GM19397 (cell line): ENCODE results near the gene SUPV3L1.
"Not testable (repeated sequence)": the region's sequence is repeated elsewhere in the genome, so short reads cannot be mapped to it uniquely, and the experiment has no call there.

ENCODE experiments used
- ATAC-seq: cut with Tn5 transposase; IDR thresholded peaks from one replicate; pipeline ENCODE4 v1.9.1; 2021; ENCODE audit warnings: mild to moderate bottlenecking, moderate library complexity; ENCODE audit not compliant: unreplicated experiment

The SUPV3L1 gene

DNA sequence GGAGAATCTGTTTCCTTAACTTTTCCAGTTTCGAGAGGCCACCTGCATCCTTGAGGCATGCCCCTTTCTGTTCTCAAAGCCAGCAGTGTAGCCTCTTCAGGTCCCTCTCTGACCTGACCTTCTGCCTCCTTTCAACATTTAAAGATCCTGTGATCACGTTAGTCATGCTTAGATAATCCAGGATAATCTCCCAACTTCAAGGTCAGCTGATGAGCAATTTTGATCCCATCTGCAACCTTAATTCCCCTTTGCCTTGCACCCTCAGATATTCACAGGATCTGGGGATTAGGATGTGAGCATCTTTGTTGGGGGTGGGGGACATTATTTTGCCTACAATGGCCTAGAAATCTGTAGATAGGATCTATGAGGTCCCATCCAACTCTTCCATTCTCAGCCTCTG, 48.1 kb downstream of the SUPV3L1 start:
- ATAC-seq, result no peak

DNA sequence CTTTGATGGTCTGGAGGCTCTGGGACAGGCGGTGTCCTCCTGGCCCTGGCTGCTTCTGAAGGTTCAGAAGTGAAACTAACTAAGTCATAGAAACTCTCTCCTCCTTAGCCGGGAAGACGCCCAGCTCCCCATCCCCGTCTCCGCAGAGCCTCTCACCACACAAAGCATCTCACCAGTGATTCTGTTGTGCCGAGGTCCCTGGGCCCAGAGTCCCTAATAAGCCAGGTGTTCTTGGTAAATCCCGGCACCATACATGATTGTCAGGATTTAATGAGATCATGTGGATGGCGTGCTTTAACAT, 49.5 kb downstream of the SUPV3L1 start:
- ATAC-seq, result no peak

GRCh38 chr10:69230128-69230527, 50.1 kb downstream of the SUPV3L1 start:
- ATAC-seq, result no peak

DNA sequence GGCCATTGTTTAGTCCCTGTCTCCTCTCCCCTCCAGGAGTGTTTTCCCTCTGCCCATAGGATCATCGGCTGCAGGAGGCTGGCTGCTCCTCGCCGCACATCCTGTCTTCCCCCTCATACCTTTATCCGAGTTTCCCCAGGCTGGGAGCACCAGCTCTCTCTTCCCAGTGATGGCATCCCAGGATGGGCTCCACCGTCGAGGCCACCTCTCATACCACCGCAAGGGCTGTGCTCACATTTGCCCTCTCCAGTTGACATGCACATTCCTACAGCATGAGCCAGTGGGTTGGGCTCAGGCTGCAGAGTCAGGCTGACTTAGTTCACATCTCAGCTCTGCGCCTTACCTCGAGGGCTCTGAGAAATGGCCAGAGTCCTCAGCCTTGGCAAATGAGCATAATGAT, 52.2 kb downstream of the SUPV3L1 start:
- ATAC-seq, result no peak

GRCh38 chr10:69232736-69233480, 52.9 kb downstream of the SUPV3L1 start:
- no peak for ATAC-seq

GRCh38 chr10:69234447-69234846, 54.4 kb downstream of the SUPV3L1 start:
- ATAC-seq, result no peak

DNA sequence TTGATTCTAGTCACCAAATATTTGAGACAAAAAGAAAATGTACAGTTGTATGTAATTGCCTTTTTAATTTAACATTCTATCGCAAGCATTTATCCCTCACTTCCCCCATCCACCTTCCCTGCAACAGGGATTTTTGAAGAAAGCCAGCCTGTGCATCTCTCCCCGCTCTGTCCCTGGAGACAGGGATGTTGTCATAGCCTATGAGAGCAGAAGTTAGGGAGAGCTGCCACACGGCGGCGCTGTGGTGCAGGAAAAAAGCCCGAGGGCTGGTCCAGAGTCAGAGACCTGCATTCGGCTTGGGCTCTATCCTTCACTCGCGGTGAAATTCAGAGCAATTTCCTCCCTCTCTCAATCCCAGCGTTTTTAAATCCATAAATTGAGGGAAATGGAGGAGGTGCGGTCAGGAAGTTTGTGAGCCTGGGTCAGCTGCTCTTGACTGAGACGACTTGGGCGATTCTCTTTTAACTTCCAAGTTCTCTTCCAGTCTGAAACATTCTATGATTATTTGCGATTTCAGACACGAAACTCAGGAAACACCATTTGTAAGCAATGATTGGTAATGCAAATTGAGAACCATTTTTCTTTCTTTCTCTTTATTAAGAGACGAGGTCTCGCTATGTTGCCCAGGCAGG, 57.6 kb downstream of the SUPV3L1 start:
- ATAC-seq, result no peak

- ATAC-seq, result no peak
Measured at GRCh38 chr10:69239136-69239535, 59.1 kb downstream of the SUPV3L1 start.

GRCh38 chr10:69239816-69240434, 59.9 kb downstream of the SUPV3L1 start:
- no peak for ATAC-seq

GRCh38 chr10:69240455-69240854, 60.4 kb downstream of the SUPV3L1 start:
- ATAC-seq, result no peak

DNA sequence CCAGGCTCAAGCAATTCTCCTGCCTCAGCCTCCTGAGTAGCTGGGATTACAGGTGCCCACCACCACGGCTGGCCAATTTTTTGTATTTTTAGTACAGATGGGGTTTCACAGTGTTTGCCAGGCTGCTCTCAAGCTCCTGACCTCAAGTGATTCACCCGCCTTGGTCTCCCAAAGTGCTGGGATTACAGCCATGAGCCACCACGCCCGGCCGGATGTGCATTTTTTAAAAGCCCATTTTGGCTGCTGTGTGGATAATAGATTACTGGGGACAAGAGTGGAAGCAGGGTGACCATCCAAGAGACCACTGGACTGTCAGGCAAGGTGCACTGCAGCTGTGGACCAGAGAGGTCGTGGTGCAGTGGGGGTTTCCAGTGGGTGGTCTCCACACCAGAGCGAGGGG, 61.5 kb downstream of the SUPV3L1 start:
- no peak for ATAC-seq

DNA sequence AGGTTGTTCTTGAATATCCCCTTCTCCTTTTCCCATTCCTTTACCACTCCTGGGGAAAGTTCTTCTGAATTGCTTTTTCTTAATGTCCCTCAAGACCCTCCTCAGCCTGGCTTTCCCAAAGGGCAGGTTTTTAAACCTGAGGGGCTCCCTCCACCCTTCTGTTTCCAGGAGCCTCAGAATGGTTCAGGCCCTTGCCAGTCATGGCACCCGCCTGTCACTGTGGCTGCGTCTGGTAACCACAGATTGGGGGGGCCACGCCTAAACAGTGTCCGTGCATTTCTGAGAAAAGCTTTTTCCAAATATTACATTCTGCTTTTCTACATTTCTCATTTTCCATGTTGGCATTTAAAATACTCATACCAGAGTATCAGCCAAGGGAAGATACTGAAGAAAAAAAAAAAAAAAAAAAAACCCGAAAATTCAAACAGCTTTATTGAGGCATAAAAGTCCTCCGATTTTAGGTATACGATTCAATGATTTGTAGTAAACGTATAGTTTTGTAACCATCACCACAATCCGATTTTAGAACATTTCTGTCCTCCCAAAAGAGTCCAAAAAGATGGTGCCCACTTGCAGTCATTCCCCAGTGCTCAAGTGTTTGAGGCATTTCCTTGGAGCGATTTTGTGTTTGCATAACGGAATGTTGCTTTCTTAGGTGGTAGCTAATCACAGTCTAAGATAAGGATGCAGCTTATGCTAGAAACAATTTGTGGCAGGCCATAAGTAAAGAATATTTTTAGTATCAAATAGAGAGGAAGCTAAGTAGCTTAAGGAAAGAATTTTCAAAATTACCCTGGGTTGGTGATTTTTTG, 62.2 kb downstream of the SUPV3L1 start:
- ATAC-seq, result no peak

GRCh38 chr10:69242852-69243212, 62.8 kb downstream of the SUPV3L1 start:
- ATAC-seq, result no peak

- ATAC-seq, result no peak
Measured at GRCh38 chr10:69243817-69244216, 63.8 kb downstream of the SUPV3L1 start.

DNA sequence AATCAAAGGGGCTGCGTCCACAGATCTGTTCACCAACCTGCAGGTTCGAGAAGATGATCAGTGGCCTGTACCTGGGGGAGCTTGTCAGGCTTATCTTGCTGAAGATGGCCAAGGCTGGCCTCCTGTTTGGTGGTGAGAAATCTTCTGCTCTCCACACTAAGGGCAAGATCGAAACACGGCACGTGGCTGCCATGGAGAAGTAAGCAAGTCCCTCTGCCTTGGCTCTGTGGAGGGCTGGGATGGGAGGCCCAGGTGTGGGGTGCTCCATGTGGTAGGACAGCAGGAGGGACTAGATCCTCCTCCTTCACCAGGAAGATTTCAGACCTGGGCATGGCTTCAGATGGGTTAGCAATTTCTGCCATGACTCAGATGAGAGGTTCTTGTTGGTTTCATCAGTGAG, 66.0 kb downstream of the SUPV3L1 start:
- no peak for ATAC-seq

DNA sequence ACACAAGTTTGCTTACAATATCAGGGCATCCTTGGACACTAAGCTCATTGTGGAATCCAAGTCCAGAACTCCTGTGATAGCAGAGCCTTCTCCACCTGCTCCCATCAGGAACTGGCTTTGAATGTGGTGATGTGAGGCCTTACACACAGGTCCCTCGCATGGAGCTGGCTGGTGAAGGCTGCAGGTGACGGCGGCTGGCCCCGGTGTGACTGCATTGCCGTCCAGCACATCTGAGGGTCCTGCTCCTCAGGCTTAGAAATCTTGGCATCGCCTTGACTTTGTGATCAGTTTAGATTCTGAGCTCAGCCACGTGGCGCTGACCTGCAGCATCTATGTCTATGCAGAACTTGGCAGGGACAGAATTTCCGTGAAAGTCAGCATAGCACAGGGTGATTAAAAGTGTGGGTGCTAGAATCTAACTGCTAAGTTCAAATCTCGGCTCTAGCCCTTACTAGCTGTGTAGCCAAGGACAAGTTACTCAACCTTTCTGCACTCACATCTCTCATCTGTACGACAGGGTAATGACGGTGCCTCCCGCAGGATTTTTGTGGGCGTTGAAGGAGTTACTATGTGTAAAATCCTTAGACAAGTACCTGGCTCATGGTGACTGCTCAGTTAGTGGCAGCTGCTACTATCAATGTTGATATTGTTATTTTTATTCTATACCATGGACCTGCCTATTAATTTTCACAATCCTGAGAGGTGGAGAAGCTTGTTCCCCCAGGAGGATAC, 66.7 kb downstream of the SUPV3L1 start:
- no peak for ATAC-seq

- no peak for ATAC-seq
Measured at GRCh38 chr10:69247313-69247710, 67.3 kb downstream of the SUPV3L1 start.

DNA sequence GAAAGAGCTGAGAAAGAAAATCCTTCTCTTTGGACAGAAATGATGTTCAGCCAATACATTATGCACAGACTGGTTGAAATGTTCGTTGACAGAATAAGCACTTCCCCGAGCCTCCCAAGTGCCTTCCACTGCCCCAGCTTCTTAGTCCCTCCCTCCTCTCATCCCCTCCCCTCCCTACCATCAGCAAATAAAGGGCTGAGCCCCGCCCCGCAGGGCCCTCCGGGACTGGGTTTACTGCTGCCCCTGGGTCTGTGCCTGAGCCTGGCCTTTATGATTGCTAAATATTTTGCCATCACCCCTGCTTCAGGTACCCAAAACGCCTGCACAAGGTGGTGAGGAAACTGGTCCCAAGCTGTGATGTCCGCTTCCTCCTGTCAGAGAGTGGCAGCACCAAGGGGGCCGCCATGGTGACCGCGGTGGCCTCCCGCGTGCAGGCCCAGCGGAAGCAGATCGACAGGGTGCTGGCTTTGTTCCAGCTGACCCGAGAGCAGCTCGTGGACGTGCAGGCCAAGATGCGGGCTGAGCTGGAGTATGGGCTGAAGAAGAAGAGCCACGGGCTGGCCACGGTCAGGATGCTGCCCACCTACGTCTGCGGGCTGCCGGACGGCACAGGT, 68.2 kb downstream of the SUPV3L1 start:
- no peak for ATAC-seq

DNA sequence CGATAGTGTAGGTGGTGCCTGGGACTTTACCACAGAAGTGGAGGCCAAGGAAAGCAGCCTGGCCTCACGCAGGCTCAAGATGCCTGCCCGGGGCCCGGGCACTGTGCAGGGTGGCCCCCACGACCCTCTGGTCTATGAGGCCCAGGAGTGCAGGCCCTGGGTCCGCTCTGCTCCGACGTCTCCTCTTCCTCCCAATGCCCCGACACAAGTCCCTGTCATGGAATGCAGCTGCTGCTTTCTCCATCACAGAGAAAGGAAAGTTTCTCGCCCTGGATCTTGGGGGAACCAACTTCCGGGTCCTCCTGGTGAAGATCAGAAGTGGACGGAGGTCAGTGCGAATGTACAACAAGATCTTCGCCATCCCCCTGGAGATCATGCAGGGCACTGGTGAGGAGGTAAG, 70.0 kb downstream of the SUPV3L1 start:
- no peak for ATAC-seq

GRCh38 chr10:69251417-69251816, 71.4 kb downstream of the SUPV3L1 start:
- not testable (repeated sequence) for ATAC-seq

DNA sequence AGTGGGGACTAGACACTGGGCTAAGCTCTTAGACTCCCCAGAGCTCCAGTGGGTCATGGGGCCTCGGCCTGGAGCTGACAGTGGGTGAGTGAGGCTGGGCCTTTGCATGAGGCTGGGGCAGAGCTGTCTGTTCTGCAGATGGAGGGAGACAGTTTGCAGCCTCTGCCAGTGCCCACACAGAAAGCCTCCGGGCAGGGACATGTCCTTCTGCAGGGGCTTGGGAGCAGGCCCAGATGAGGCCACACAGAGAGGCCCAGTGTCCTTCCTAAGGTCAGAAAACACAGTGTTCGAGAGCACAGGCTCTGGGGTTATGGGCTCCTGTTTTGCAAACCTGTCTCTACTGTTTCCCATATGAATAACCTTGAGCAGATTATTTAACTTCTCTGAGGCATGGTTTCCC, 73.1 kb downstream of the SUPV3L1 start:
- no peak for ATAC-seq
